Esophagus muscularis mucosa (tissue), 4 donors: Measurements from ENCODE around the gene TERB1. TPM values are rescaled to one million over a fixed set of nuclear protein-coding genes. Genes with fewer than 3 reads are reported as not detected.

ENCODE experiments used
- DNase-seq: peaks from one replicate; pipeline ENCODE4 v3.0.0-alpha.2; 2017; ENCODE audit errors: extremely low spot score
- H3K27ac ChIP-seq, 4 donors: fragments of 200-600 bp; sonication (generic); replicated peaks in 1 of 4; 1 replicate in 3 of 4; 2 replicates in 1 of 4; pipeline ENCODE4 v1.5.1; 2016 to 2019; ENCODE audit warnings: mild to moderate bottlenecking in 1 of 4
- H3K27me3 ChIP-seq, 4 donors: fragments of 200-600 bp; sonication (generic); one replicate each; pipeline versions ENCODE4 v1.5.1 to v1.6.0; 2016 to 2019
- H3K36me3 ChIP-seq, 4 donors: fragments of 200-600 bp; sonication (generic); one replicate each; pipeline ENCODE4 v1.5.1; 2016 to 2019
- H3K4me1 ChIP-seq, 4 donors: fragments of 200-600 bp; sonication (generic); one replicate each; pipeline ENCODE4 v1.5.1; 2016 to 2019
- H3K4me3 ChIP-seq, 4 donors: fragments of 200-600 bp; sonication (generic); 1 replicate in 2 of 4; 2 replicates in 2 of 4; pipeline ENCODE4 v1.5.1; 2016 to 2019; ENCODE audit warnings: mild to moderate bottlenecking in 4 of 4, moderate library complexity in 1 of 4
- H3K9me3 ChIP-seq, 4 donors: fragments of 200-600 bp; sonication (generic); 1 replicate in 3 of 4; 2 replicates in 1 of 4; pipeline ENCODE4 v1.5.1; 2016 to 2019
- EP300 ChIP-seq: sonication (generic); formaldehyde crosslinking; IDR thresholded peaks from one replicate; pipeline ENCODE4 v1.6.1; 2017; ENCODE audit warnings: antibody characterized with exemption
- POLR2A ChIP-seq: fragments of 450-650 bp; IDR thresholded peaks from one replicate; pipeline ENCODE4 v1.6.1; 2017; ENCODE audit warnings: antibody characterized with exemption, moderate library complexity, mild to moderate bottlenecking, low read depth
- POLR2AphosphoS5 ChIP-seq, 2 donors: sonication (generic); formaldehyde crosslinking; IDR thresholded peaks; one replicate each; pipeline ENCODE4 v1.6.1; 2017; ENCODE audit warnings: antibody characterized with exemption in 2 of 2
- WGBS: methylation state at CpG from one replicate; pipeline ENCODE4 v1.1.5; 2018; 5-methylcytosine and 5-hydroxymethylcytosine counted together
- intact Hi-C: fragments of 100-400 bp; cut with DNase I; formaldehyde crosslinking; loops from one replicate; pipeline ENCODE4 v1.15.1; 2023
- total RNA-seq, 4 donors: library from RNA; depleted of rRNA; stranded (reverse); fragments of >200 nt; gene quantifications; one replicate each; pipeline versions ENCODE4 v1.1.0 to v1.2.1, GENCODE V29; 2016
- TF ChIP-seq, protein P1 (sequence below), 3 experiments: fragments of 200-600 bp in 2 of 3; fragments of 450-650 bp in 1 of 3; sonication (generic) in 2 of 3; IDR thresholded peaks; one replicate each; pipeline ENCODE4 v1.5.1; 2017 to 2019; ENCODE audit warnings: antibody characterized with exemption in 3 of 3, mild to moderate bottlenecking in 2 of 3, moderate library complexity in 1 of 3

Gene TERB1
- total RNA-seq, 4 donors from 2014 or later, result not detected

- no peak overlapping the region for H3K27ac ChIP-seq
- intact Hi-C loops, result no loop called here
- H3K36me3 ChIP-seq, result no peaks in the 10 kb centered on the region
- peak overlapping the region; percentile 45 to 58 (median 52) for H3K4me3 ChIP-seq
- DNase-seq, result no peak
- TF ChIP-seq EP300, result no peak
- no peak for TF ChIP-seq POLR2AphosphoS5 (IDR thresholded peaks at IDR 0.05)
- TF ChIP-seq POLR2A, result no peak
- TF ChIP-seq, protein P1, sequence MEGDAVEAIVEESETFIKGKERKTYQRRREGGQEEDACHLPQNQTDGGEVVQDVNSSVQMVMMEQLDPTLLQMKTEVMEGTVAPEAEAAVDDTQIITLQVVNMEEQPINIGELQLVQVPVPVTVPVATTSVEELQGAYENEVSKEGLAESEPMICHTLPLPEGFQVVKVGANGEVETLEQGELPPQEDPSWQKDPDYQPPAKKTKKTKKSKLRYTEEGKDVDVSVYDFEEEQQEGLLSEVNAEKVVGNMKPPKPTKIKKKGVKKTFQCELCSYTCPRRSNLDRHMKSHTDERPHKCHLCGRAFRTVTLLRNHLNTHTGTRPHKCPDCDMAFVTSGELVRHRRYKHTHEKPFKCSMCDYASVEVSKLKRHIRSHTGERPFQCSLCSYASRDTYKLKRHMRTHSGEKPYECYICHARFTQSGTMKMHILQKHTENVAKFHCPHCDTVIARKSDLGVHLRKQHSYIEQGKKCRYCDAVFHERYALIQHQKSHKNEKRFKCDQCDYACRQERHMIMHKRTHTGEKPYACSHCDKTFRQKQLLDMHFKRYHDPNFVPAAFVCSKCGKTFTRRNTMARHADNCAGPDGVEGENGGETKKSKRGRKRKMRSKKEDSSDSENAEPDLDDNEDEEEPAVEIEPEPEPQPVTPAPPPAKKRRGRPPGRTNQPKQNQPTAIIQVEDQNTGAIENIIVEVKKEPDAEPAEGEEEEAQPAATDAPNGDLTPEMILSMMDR (IDR thresholded peaks at IDR 0.05), result no peak
- WGBS, result 12% methylated on average over 9 of the region's 10 CpGs
- H3K4me1 ChIP-seq, result peaks cover 11 to 23% (median 22%) of the 10 kb centered on the region in 4 donors
- peaks cover 4 to 58% (median 18%) of the 10 kb centered on the region in 4 donors for H3K27me3 ChIP-seq
- no peaks in the 10 kb centered on the region for H3K9me3 ChIP-seq
Observed at GRCh38 chr16:66845080-66845410, 43.7 kb upstream of the TERB1 start.

GRCh38 chr16:66844342-66845079, 43.1 kb upstream of the TERB1 start, which contains the start of gene CA7:
Gene CA7, plus strand, starts transcription at chr16:66844414. Its CDS starts 74 bp downstream, at chr16:66844488.
- peaks cover 11 to 23% (median 22%) of the 10 kb centered on the region in 4 donors for H3K4me1 ChIP-seq
- peaks cover 4 to 58% (median 18%) of the 10 kb centered on the region in 4 donors for H3K27me3 ChIP-seq
- no peaks in the 10 kb centered on the region for H3K36me3 ChIP-seq
- 0% methylated on average over 25 of the region's 79 CpGs for WGBS
- H3K27ac ChIP-seq, result no peak within 1 kb of the TSS
- DNase-seq, result no peak
- intact Hi-C loops, result no loop called here
- peak within 1 kb of the TSS; percentile 45 to 58 (median 52) for H3K4me3 ChIP-seq
- no peak for TF ChIP-seq POLR2AphosphoS5 (IDR thresholded peaks at IDR 0.05)
- TF ChIP-seq, protein P1 (IDR thresholded peaks at IDR 0.05), result no peak
- no peak for TF ChIP-seq POLR2A
- no peak for TF ChIP-seq EP300
- no peaks in the 10 kb centered on the region for H3K9me3 ChIP-seq

DNA sequence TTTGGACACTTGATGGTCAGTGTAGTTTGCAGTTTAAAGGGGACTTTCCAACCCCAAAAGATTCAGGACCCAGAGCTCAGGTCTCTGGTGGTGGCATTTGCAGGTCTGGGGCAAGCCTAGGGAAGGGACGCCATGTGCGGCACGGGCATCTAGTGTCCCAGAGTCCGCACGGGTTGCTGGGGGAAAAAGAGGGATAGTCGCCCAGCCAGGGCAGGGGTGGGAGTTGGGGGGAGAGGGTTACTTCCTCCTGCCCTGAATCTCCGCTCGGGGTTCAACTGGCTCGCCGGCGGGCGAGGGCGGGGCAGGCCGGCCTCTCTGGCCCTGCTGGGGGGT, 42.6 kb upstream of the TERB1 start:
- Histone ChIP-seq H3K9me3 (no peaks in the 10 kb centered on the region), H3K4me3 (peak overlapping the region; percentile 45 to 58 (median 52)), H3K27ac (no peak overlapping the region), H3K36me3 (no peaks in the 10 kb centered on the region), H3K27me3 (peaks cover 4 to 57% (median 18%) of the 10 kb centered on the region in 4 donors), H3K4me1 (peaks cover 11 to 23% (median 22%) of the 10 kb centered on the region in 4 donors)
- intact Hi-C loops, result no loop called here
- WGBS, result 20% methylated on average over 2 of the region's 14 CpGs
- no peak for TF ChIP-seq EP300
- no peak for TF ChIP-seq POLR2A
- no peak for TF ChIP-seq POLR2AphosphoS5 (IDR thresholded peaks at IDR 0.05)
- TF ChIP-seq, protein P1 (IDR thresholded peaks at IDR 0.05), result no peak
- DNase-seq, result no peak

DNA sequence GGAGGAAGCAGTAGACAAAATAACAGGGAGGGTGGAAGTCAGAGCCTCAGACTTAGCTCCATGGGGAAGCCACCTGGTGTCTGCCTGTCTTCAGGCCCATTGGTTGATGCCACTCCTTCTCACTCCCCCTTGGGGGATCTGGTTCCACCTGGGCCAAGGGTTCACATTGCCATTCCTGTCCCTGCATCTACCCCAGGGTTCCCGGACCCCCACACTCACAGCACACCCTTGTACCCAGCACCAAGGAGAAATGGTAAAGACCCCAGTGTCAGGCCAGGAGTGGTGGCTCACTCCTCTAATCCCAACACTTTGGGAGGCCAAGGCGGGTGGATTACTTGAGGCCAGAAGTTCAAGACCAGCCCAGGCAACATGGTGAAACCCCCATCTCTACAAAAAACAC, 41.8 kb upstream of the TERB1 start:
- intact Hi-C loops, result no loop called here
- H3K4me3 ChIP-seq, result no peak overlapping the region
- H3K27ac ChIP-seq, result no peak overlapping the region
- TF ChIP-seq, protein P1 (IDR thresholded peaks at IDR 0.05), result no peak
- DNase-seq, result no peak
- H3K27me3 ChIP-seq, result peaks cover 4 to 49% (median 18%) of the 10 kb centered on the region in 4 donors
- WGBS, result 88% methylated on average over 2 of the region's 2 CpGs
- peaks cover 11 to 23% (median 22%) of the 10 kb centered on the region in 4 donors for H3K4me1 ChIP-seq
- H3K9me3 ChIP-seq, result peaks cover 0 to 4% (median 0%) of the 10 kb centered on the region in 4 donors
- H3K36me3 ChIP-seq, result no peaks in the 10 kb centered on the region
